K562 (cell line): ENCODE data around the gene AGXT. TPM values are rescaled to one million over a fixed set of nuclear protein-coding genes. Genes with fewer than 3 reads are reported as not detected.

Source experiments
- ATAC-seq: fragments of 200-7000 bp; cut with Tn5 transposase; 3 replicates; pipeline ENCODE4 v1.9.1; 2020; ENCODE audit warnings: moderate library complexity
- BruUV-seq: library from RNA; stranded (reverse); fragments of 400-500 nt; replicated peaks from 2 replicates; lab custom pipeline; 2021; lab: Mats Ljungman, UMichigan
- CTCF ChIA-PET: fragments of 300-600 bp; formaldehyde crosslinking; extraction: SDS; loops from one replicate; lab custom pipeline; 2021; ENCODE audit warnings: low intra/inter-chr PET ratio; lab: Yijun Ruan, JAX
- POLR2A ChIA-PET: fragments of 300-600, 350-650 bp; sonication (Branson Sonifier 250); formaldehyde crosslinking; extraction: SDS; loops from one replicate; lab custom pipeline; 2021; ENCODE audit warnings: antibody characterized with exemption, inconsistent platforms; lab: Yijun Ruan, JAX
- DNase-seq, 4 experiments: peaks; one replicate each; pipeline versions ENCODE4 v3.0.0 to v3.0.0-alpha.2; 2011 to 2018; ENCODE audit warnings: low spot score in 3 of 4, mixed read lengths in 3 of 4; ENCODE audit errors: extremely low read depth in 1 of 4
- FAIRE-seq: peaks from 2 replicates; lab custom pipeline; 2011; peaks lifted over from hg19 to GRCh38; lab: Jason Lieb, UNC
- H2AFZ ChIP-seq: 2 replicates; pipeline ENCODE4 v1.6.0; 2011; ENCODE audit warnings: low read depth, low read length, control low read depth, inconsistent platforms
- H3K27ac ChIP-seq: fragments of 200-600 bp; 3 replicates; pipeline ENCODE4 v1.8.0; 2011; ENCODE audit warnings: low read depth, mild to moderate bottlenecking, control low read depth, inconsistent platforms, low read length, moderate library complexity, mixed read lengths; ENCODE audit errors: extremely low read depth
- H3K27me3 ChIP-seq, 2 experiments: fragments of 300-600 bp in 1 of 2; 2 replicates in 1 of 2; 3 replicates in 1 of 2; pipeline versions ENCODE4 v1.6.0 to v1.8.0; 2011; ENCODE audit warnings: inconsistent platforms in 2 of 2, low read length in 2 of 2, mild to moderate bottlenecking in 1 of 2, mixed read lengths in 1 of 2, moderate library complexity in 1 of 2; ENCODE audit not compliant: control insufficient read depth in 2 of 2, insufficient read depth in 2 of 2
- H3K36me3 ChIP-seq: fragments of 300-600 bp; 3 replicates; pipeline ENCODE4 v1.8.0; 2011; ENCODE audit warnings: mild to moderate bottlenecking, low read length, inconsistent platforms; ENCODE audit not compliant: control insufficient read depth, insufficient read depth
- H3K4me1 ChIP-seq, 2 experiments: fragments of 200-600 bp in 1 of 2; replicated peaks in 1 of 2; 2 replicates in 1 of 2; 3 replicates in 1 of 2; pipeline versions ENCODE4 v1.5.1 to v1.8.0; 2011; ENCODE audit warnings: inconsistent platforms in 2 of 2, low read length in 2 of 2, mild to moderate bottlenecking in 1 of 2, mixed read lengths in 1 of 2, moderate library complexity in 1 of 2; ENCODE audit not compliant: control insufficient read depth in 2 of 2, insufficient read depth in 2 of 2
- H3K4me2 ChIP-seq: 2 replicates; pipeline ENCODE4 v1.6.1; 2011; ENCODE audit warnings: low read length, control low read depth, inconsistent platforms, mixed read lengths; ENCODE audit not compliant: insufficient read depth
- H3K4me3 ChIP-seq: fragments of 200-600 bp; sonication (generic), shearing (Covaris generic); 2 replicates; pipeline ENCODE4 v1.5.1; 2016; ENCODE audit warnings: control low read depth, inconsistent platforms
- H3K79me2 ChIP-seq: fragments of 200-600 bp; 3 replicates; pipeline ENCODE4 v1.8.0; 2011; ENCODE audit warnings: low read length, inconsistent platforms; ENCODE audit not compliant: control insufficient read depth, insufficient read depth
- H3K9ac ChIP-seq, 2 experiments: 2 replicates each; pipeline versions ENCODE4 v1.6.0 to v1.6.1; 2011; ENCODE audit warnings: low read depth in 2 of 2, low read length in 2 of 2, control low read depth in 1 of 2, inconsistent platforms in 1 of 2, mild to moderate bottlenecking in 1 of 2, mixed read lengths in 1 of 2; ENCODE audit not compliant: insufficient read depth in 1 of 2
- H3K9me1 ChIP-seq: one replicate; pipeline ENCODE4 v1.6.0; 2011; ENCODE audit warnings: inconsistent platforms, mild to moderate bottlenecking, low read length, moderate library complexity; ENCODE audit not compliant: control insufficient read depth, insufficient read depth
- H3K9me3 ChIP-seq: replicated peaks from 2 replicates; pipeline ENCODE4 v1.5.1; 2011; ENCODE audit warnings: low read depth, low read length, inconsistent platforms; ENCODE audit not compliant: control insufficient read depth, insufficient read depth
- H4K20me1 ChIP-seq: replicated peaks from 2 replicates; pipeline ENCODE4 v1.6.1; 2011; ENCODE audit warnings: low read length, inconsistent platforms, mixed read lengths; ENCODE audit not compliant: control insufficient read depth, insufficient read depth
- CBX3 ChIP-seq, 2 experiments: IDR thresholded peaks; 1 replicate in 1 of 2; 2 replicates in 1 of 2; pipeline ENCODE4 v1.6.1; 2012; ENCODE audit warnings: inconsistent platforms in 2 of 2, low read length in 2 of 2, borderline replicate concordance in 1 of 2, control low read depth in 1 of 2
- CHD1 ChIP-seq: fragments of 200-600 bp; sonication (generic); IDR thresholded peaks from one replicate; pipeline ENCODE4 v1.6.1; 2012; ENCODE audit warnings: mild to moderate bottlenecking, moderate library complexity, low read length, inconsistent platforms
- DNMT1 ChIP-seq: fragments of 450-650 bp; IDR thresholded peaks from 2 replicates; pipeline ENCODE4 v1.6.1; 2016; ENCODE audit warnings: antibody characterized with exemption, mild to moderate bottlenecking
- DPF2 ChIP-seq: fragments of 450-650 bp; IDR thresholded peaks from 2 replicates; pipeline ENCODE4 v1.6.1; 2016
- FOXJ2 ChIP-seq: fragments of 200-800 bp; sonication (Bioruptor generic); IDR thresholded peaks from 2 replicates; pipeline ENCODE4 v1.6.1; 2016; ENCODE audit warnings: missing genetic modification characterization, missing compliant biosample characterization
- FOXP1 ChIP-seq: sonication (generic); formaldehyde crosslinking; IDR thresholded peaks from 2 replicates; pipeline ENCODE4 v1.8.0; 2022; ENCODE audit warnings: mild to moderate bottlenecking, missing genetic modification reagents
- GATA2 ChIP-seq: sonication (generic); formaldehyde crosslinking; IDR thresholded peaks from 2 replicates; pipeline ENCODE4 v1.4.0; 2020; ENCODE audit warnings: mild to moderate bottlenecking, missing genetic modification reagents
- HMGN3 ChIP-seq: IDR thresholded peaks from 2 replicates; pipeline ENCODE4 v1.6.1; 2011; ENCODE audit warnings: borderline replicate concordance, low read depth, mild to moderate bottlenecking, mixed read lengths, low read length; ENCODE audit not compliant: insufficient read length; ENCODE audit errors: extremely low read depth
- MXD1 ChIP-seq: fragments of 250-450 bp; sonication (Bioruptor Pico); IDR thresholded peaks from 2 replicates; pipeline ENCODE4 v1.8.0; 2021; ENCODE audit warnings: borderline replicate concordance, mild to moderate bottlenecking, moderate library complexity; ENCODE audit not compliant: poor library complexity, severe bottlenecking
- NCOA6 ChIP-seq: fragments of 450-650 bp; IDR thresholded peaks from 2 replicates; pipeline ENCODE4 v1.6.1; 2017; ENCODE audit warnings: mild to moderate bottlenecking
- POLR2H ChIP-seq: IDR thresholded peaks from 2 replicates; pipeline ENCODE4 v1.6.1; 2016; ENCODE audit warnings: missing genetic modification characterization, low read depth, mild to moderate bottlenecking, control low read depth, missing compliant biosample characterization, moderate library complexity
- RB1 ChIP-seq: fragments of 450-650 bp; IDR thresholded peaks from 2 replicates; pipeline ENCODE4 v1.6.1; 2017; ENCODE audit warnings: low read depth, mild to moderate bottlenecking
- RBM34 ChIP-seq: fragments of 200-400 bp; formaldehyde crosslinking; IDR thresholded peaks from 2 replicates; pipeline ENCODE4 v1.6.1; 2018; ENCODE audit warnings: low read length, borderline replicate concordance; ENCODE audit not compliant: insufficient read depth
- SIN3B ChIP-seq: fragments of 450-650 bp; IDR thresholded peaks from 2 replicates; pipeline ENCODE4 v1.6.1; 2017; ENCODE audit warnings: low read depth, mild to moderate bottlenecking, moderate library complexity
- SMAD3 ChIP-seq: fragments of 450-650 bp; formaldehyde crosslinking; conservative IDR thresholded peaks from 2 replicates; pipeline ENCODE4 v1.4.0; 2020; ENCODE audit warnings: mild to moderate bottlenecking
- SMARCC2 ChIP-seq: fragments of 450-650 bp; IDR thresholded peaks from 2 replicates; pipeline ENCODE4 v1.6.1; 2017; ENCODE audit warnings: antibody characterized with exemption, moderate library complexity, mild to moderate bottlenecking, low read depth
- YY1 ChIP-seq, 3 experiments: IDR thresholded peaks; 2 replicates each; pipeline ENCODE4 v1.6.1; 2011; ENCODE audit warnings: low read length in 2 of 3, mild to moderate bottlenecking in 2 of 3, moderate library complexity in 2 of 3, borderline replicate concordance in 1 of 3, control low read depth in 1 of 3, low read depth in 1 of 3; ENCODE audit not compliant: insufficient read depth in 3 of 3, insufficient replicate concordance in 2 of 3, control insufficient read depth in 1 of 3, insufficient read length in 1 of 3; ENCODE audit errors: extremely low read depth in 1 of 3
- ZBTB8A ChIP-seq: fragments of 450-650 bp; IDR thresholded peaks from 2 replicates; pipeline ENCODE4 v1.6.1; 2018; ENCODE audit warnings: mild to moderate bottlenecking, moderate library complexity; ENCODE audit not compliant: partially characterized antibody
- WGBS: fragments of 100-300 bp; shearing (Covaris generic); methylation state at CpG from one replicate; pipeline ENCODE4 v1.1.6; 2016; ENCODE audit warnings: low coverage, mixed read lengths; ENCODE audit not compliant: insufficient coverage; ENCODE audit errors: missing lambda C conversion rate; 5-methylcytosine and 5-hydroxymethylcytosine counted together
- in situ Hi-C: fragments of 300-500 bp; cut with MboI; formaldehyde crosslinking; loops from 4 replicates; pipeline ENCODE4 v1.15.0; 2018; ENCODE audit warnings: inconsistent platforms, mixed read lengths
- intact Hi-C: fragments of 100-400 bp; cut with micrococcal nuclease; formaldehyde crosslinking; loops from 2 replicates; pipeline ENCODE4 v1.14.2; 2022
- polyA plus RNA-seq, 8 experiments: library from polyadenylated mRNA; depleted of rRNA in 4 of 8; stranded (reverse) in 5 of 8; unstranded in 3 of 8; fragments of >200 nt; fragmentation: Nextera tagmentation in 2 of 8; fragmentation: Illumina TruSeq in 1 of 8; extraction: Ambion mirVana in 2 of 8; extraction: Trizol in 1 of 8; gene quantifications; 2 replicates each; pipeline versions ENCODE4 v1.2.1 to v1.2.3, GENCODE V29; 2011 to 2014; ENCODE audit warnings: inconsistent platforms in 1 of 8, missing spikeins in 1 of 8
- total RNA-seq, 7 experiments: library from RNA; depleted of rRNA in 6 of 7; stranded (reverse); fragments of >200 nt in 6 of 7; fragmentation: Illumina TruSeq in 2 of 7; extraction: Trizol in 2 of 7; gene quantifications; 2 replicates each; pipeline versions ENCODE4 v1.2.1 to v1.2.3, GENCODE V29; 2011 to 2021; ENCODE audit warnings: low replicate concordance in 1 of 7

The AGXT gene
- total and polyA plus RNA-seq, 9 of the 15 experiments (the other 6 are each of a cell fraction or from before 2014, with no cell fraction given), result 0.18 TPM; not detected in 8

DNA sequence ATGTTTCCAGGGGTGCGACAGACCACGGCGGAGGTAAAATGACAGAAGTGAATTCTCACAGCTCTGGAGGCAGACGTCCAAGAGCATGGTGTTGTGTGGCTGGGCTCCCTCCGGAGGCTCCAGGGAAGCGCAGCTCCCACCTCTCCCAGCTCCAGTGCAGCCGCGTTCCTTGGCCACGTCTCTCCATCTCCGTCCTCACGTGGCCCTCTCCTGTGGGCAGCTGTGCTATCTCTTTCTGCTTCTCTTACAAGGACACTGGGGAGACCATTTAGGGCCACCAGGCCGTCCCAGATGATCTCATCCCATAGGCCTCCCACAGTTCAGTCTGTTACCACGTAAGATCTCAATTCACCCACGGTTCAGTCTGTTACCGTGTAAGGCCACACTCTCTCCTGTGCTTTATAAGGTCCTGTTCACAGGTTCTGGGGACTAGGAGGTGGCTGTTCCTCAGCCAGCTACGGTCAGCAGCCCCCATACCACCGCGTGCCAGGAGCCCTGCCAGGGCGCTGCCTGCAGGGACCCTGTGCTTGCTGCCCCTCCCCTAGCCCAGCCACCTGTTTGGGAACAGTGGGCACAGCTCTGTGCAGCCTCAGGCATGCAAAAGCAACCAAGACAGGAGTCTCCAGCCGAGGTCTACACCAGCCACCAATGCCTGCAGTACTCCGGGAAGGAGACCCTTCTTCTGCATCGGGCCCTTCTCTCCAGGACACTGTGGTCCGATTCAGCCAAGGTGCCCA, 30.3 kb downstream of the AGXT start:
- DNase-seq (no peak), FAIRE-seq (no peak), ATAC-seq (no peak)
- no peak overlapping the region for H3K4me2 ChIP-seq
- BruUV-seq, result no TSS peak
- no peaks in the 10 kb centered on the region for H3K9me1 ChIP-seq
- H3K4me1 ChIP-seq, result peaks cover 0 to 6% of the 10 kb centered on the region in 2 experiments; a peak in 1 of 5 replicates
- CTCF ChIA-PET, result no interaction called here
- H3K79me2 ChIP-seq, result no peaks in the 10 kb centered on the region
- H3K27me3 ChIP-seq, result peaks cover 0 to 47% of the 10 kb centered on the region in 2 experiments; a peak in 3 of 5 replicates
- H3K4me3 ChIP-seq, result no peak overlapping the region
- in situ Hi-C loops, result no loop called here
- POLR2A ChIA-PET, result interaction anchor here (0.6 kb wide), 2 partner anchors 85 to 338 kb away, joined by 3 read pairs; no protein-coding TSS in a partner anchor
- H3K36me3 ChIP-seq, result no peaks in the 10 kb centered on the region
- 0 out of 2 replicates have a peak, but pooled peaks cover 7% of the 10 kb centered on the region for H4K20me1 ChIP-seq
- no peak overlapping the region for H3K9ac ChIP-seq
- no peaks in the 10 kb centered on the region for H3K9me3 ChIP-seq
- TF ChIP-seq GATA2 (CRISPR knock-in tag) (no peak), RBM34 (no peak), SMARCC2 (no peak), MXD1 (no peak), NCOA6 (no peak), RB1 (no peak), FOXJ2 (tag) (no peak), CHD1 (no peak), CBX3 (IDR thresholded peaks at IDR 0.05; ENCODE audit: borderline replicate concordance in 1 of 2, low read length in 2 of 2) (no peak), HMGN3 (no peak), ZBTB8A (no peak), SMAD3 (no peak), SIN3B (no peak), DNMT1 (no peak), FOXP1 (CRISPR knock-in tag) (no peak), YY1 (IDR thresholded peaks at IDR 0.05; ENCODE audit: borderline replicate concordance in 1 of 3, control insufficient read depth in 1 of 3, extremely low read depth in 1 of 3, insufficient read depth in 3 of 3, insufficient read length in 1 of 3, insufficient replicate concordance in 2 of 3, low read depth in 1 of 3, low read length in 2 of 3) (no peak), DPF2 (no peak), POLR2H (tag) (no peak)
- intact Hi-C loops, result no loop called here
- no peak overlapping the region for H3K27ac ChIP-seq
- 0% methylated on average over 14 of the region's 23 CpGs for WGBS
- H2AFZ ChIP-seq, result no peak overlapping the region
